Measurements from ENCODE around the gene C14orf132.

DNA sequence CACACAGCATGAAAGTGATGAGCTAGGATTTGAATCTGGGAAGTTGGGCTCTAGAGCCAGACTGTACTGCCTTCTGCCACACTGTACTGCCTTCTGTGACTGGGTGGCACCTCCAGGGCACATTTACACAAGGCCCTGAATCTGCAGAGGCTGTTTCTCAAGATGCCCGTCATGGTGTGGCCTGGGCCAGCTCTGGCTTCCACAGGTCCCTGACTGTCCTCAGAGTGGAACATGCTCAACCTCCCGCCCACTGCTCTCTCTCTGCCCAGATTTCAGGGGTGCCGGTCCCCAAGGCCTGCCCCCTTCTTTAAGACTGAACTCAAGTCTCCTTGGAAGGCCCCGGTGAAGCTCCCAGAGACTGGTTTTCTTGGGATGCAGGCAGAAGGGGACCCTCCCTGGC lies 50.2 kb downstream of the C14orf132 start:
- no peak for TF ChIP-seq POLR2AphosphoS5 (IDR thresholded peaks at IDR 0.05; ENCODE audit: low read depth, low read length)
- no peak for TF ChIP-seq POLR2A (IDR thresholded peaks at IDR 0.05; ENCODE audit: low read depth, low read length)
- TF ChIP-seq TAF1 (IDR thresholded peaks at IDR 0.05; ENCODE audit: borderline replicate concordance, low read depth, low read length) = no peak

Data from GM12892 (cell line).